HG02798 (cell line): Measurements from ENCODE around the gene BCCIP.

ENCODE experiments used
- ATAC-seq: cut with Tn5 transposase; IDR thresholded peaks from one replicate; pipeline ENCODE4 v1.9.1; 2021; ENCODE audit warnings: mild to moderate bottlenecking; ENCODE audit not compliant: unreplicated experiment, poor library complexity

BCCIP gene

GRCh38 chr10:125840955-125841354 is 17.6 kb downstream of the BCCIP start:
- ATAC-seq, result no peak

GRCh38 chr10:125843603-125844329 is 20.4 kb downstream of the BCCIP start:
- ATAC-seq, result no peak

- ATAC-seq, result no peak
These were observed 21.4 kb downstream of the BCCIP start for GRCh38 chr10:125844751-125845221.

- ATAC-seq, result no peak
These were observed 22.3 kb downstream of the BCCIP start for GRCh38 chr10:125845617-125846016.

- ATAC-seq, result peak; percentile 60
These were observed 23.5 kb downstream of the BCCIP start for GRCh38 chr10:125846894-125847293.

GRCh38 chr10:125848371-125848770 is 25.0 kb downstream of the BCCIP start:
- ATAC-seq, result no peak

- no peak for ATAC-seq
These were observed 25.5 kb downstream of the BCCIP start for GRCh38 chr10:125848857-125849256.

- no peak for ATAC-seq
These were observed 26.1 kb downstream of the BCCIP start for GRCh38 chr10:125849448-125849847.

- ATAC-seq, result no peak
These were observed 27.7 kb downstream of the BCCIP start for GRCh38 chr10:125850766-125851731.

GRCh38 chr10:125852487-125852886 is 29.1 kb downstream of the BCCIP start:
- ATAC-seq, result no peak

GRCh38 chr10:125857185-125857760 is 33.9 kb downstream of the BCCIP start:
- no peak for ATAC-seq

GRCh38 chr10:125859128-125859817 is 35.9 kb downstream of the BCCIP start:
- ATAC-seq, result no peak

- no peak for ATAC-seq
These were observed 41.8 kb downstream of the BCCIP start for GRCh38 chr10:125865120-125865519.

GRCh38 chr10:125866421-125867029 is 43.2 kb downstream of the BCCIP start:
- ATAC-seq, result no peak

GRCh38 chr10:125868372-125868975 is 45.1 kb downstream of the BCCIP start:
- ATAC-seq, result no peak

- no peak for ATAC-seq
These were observed 48.0 kb downstream of the BCCIP start for GRCh38 chr10:125871338-125871737.

- ATAC-seq, result no peak
These were observed 55.9 kb downstream of the BCCIP start for GRCh38 chr10:125878957-125879835.

- ATAC-seq, result no peak
These were observed 57.4 kb downstream of the BCCIP start for GRCh38 chr10:125880719-125881118.
